HepG2 (cell line): ENCODE measurements around the gene CNTD1. TPM values are rescaled to one million over a fixed set of nuclear protein-coding genes. Genes with fewer than 3 reads are reported as not detected.
A peak's percentile ranks its signal among the peaks of the same experiment; 100 is the strongest.

ENCODE experiments used
- ATAC-seq: fragments of 200-7000 bp; cut with Tn5 transposase; 3 replicates; pipeline ENCODE4 v1.9.1; 2020; ENCODE audit warnings: mild to moderate bottlenecking, moderate library complexity
- BruUV-seq: library from RNA; stranded (reverse); fragments of 400-500 nt; replicated peaks from 2 replicates; lab custom pipeline; 2021; lab: Mats Ljungman, UMichigan
- CTCF ChIA-PET: fragments of 300-600 bp; formaldehyde crosslinking; extraction: SDS; loops from one replicate; lab custom pipeline; 2021; ENCODE audit warnings: low total read pairs, inconsistent platforms, low intra/inter-chr PET ratio; lab: Yijun Ruan, JAX
- POLR2A ChIA-PET: fragments of 350-600 bp; sonication (Branson Sonifier 250); formaldehyde crosslinking; loops from one replicate; lab custom pipeline; 2020; ENCODE audit warnings: antibody characterized with exemption, inconsistent platforms; lab: Yijun Ruan, JAX
- DNase-seq: peaks from one replicate; pipeline ENCODE4 v3.0.0-alpha.2; 2015; ENCODE audit warnings: low spot score
- FAIRE-seq: peaks from 3 replicates; lab custom pipeline; 2011; peaks lifted over from hg19 to GRCh38; lab: Jason Lieb, UNC
- H2AFZ ChIP-seq: one replicate; pipeline ENCODE4 v1.6.1; 2011; ENCODE audit warnings: low read length, inconsistent platforms
- H3K27ac ChIP-seq: fragments of 300-600 bp; 3 replicates; pipeline ENCODE4 v1.8.0; 2011; ENCODE audit warnings: mixed run types, mild to moderate bottlenecking, mixed read lengths, low read length, inconsistent platforms; ENCODE audit not compliant: insufficient read depth; ENCODE audit errors: extremely low read length
- H3K27me3 ChIP-seq, 2 experiments: fragments of 200-600 bp in 1 of 2; 2 replicates in 1 of 2; 3 replicates in 1 of 2; pipeline versions ENCODE4 v1.6.0 to v1.8.0; 2011; ENCODE audit warnings: low read length in 2 of 2, mild to moderate bottlenecking in 2 of 2, moderate library complexity in 2 of 2, inconsistent platforms in 1 of 2; ENCODE audit not compliant: insufficient read depth in 2 of 2, control insufficient read depth in 1 of 2
- H3K36me3 ChIP-seq, 2 experiments: fragments of 200-600 bp in 1 of 2; replicated peaks in 1 of 2; 2 replicates in 1 of 2; 3 replicates in 1 of 2; pipeline versions ENCODE4 v1.5.1 to v1.8.0; 2011; ENCODE audit warnings: low read length in 2 of 2, inconsistent platforms in 1 of 2; ENCODE audit not compliant: insufficient read depth in 2 of 2, control insufficient read depth in 1 of 2
- H3K4me1 ChIP-seq: 2 replicates; pipeline ENCODE4 v1.5.1; 2012; ENCODE audit warnings: low read length, inconsistent platforms; ENCODE audit not compliant: insufficient read depth
- H3K4me2 ChIP-seq: 2 replicates; pipeline ENCODE4 v1.6.0; 2011; ENCODE audit warnings: low read depth, low read length, inconsistent platforms
- H3K4me3 ChIP-seq, 3 experiments: fragments of 200-600 bp in 1 of 3; sonication (generic), shearing (Covaris generic) in 1 of 3; replicated peaks in 1 of 3; 2 replicates each; pipeline ENCODE4 v1.5.1; 2011 to 2016; ENCODE audit warnings: low read length in 3 of 3, inconsistent platforms in 2 of 3, low read depth in 2 of 3, mild to moderate bottlenecking in 2 of 3, control low read depth in 1 of 3, mixed read lengths in 1 of 3; ENCODE audit not compliant: insufficient read depth in 1 of 3
- H3K79me2 ChIP-seq: one replicate; pipeline ENCODE4 v1.6.1; 2011; ENCODE audit warnings: low read length, inconsistent platforms; ENCODE audit not compliant: insufficient read depth
- H3K9ac ChIP-seq: 2 replicates; pipeline ENCODE4 v1.6.0; 2011; ENCODE audit warnings: mild to moderate bottlenecking, low read depth, low read length, inconsistent platforms; ENCODE audit not compliant: insufficient read depth
- H3K9me3 ChIP-seq: 2 replicates; pipeline ENCODE4 v1.5.1; 2012; ENCODE audit warnings: mild to moderate bottlenecking, low read length
- H4K20me1 ChIP-seq: 2 replicates; pipeline ENCODE4 v1.6.0; 2011; ENCODE audit warnings: inconsistent platforms, mild to moderate bottlenecking, low read length, moderate library complexity; ENCODE audit not compliant: insufficient read depth
- TCF12 ChIP-seq, 2 experiments: fragments of 450-650 bp in 1 of 2; sonication (generic) in 1 of 2; formaldehyde crosslinking in 1 of 2; IDR thresholded peaks; 2 replicates each; pipeline versions ENCODE4 v1.6.1 to v1.8.0; 2017 to 2022; ENCODE audit warnings: antibody characterized with exemption in 1 of 2, mild to moderate bottlenecking in 1 of 2, missing genetic modification reagents in 1 of 2, moderate library complexity in 1 of 2
- ZC3H13 ChIP-seq: sonication (generic); formaldehyde crosslinking; IDR thresholded peaks from 2 replicates; pipeline ENCODE4 v1.8.1; 2023; ENCODE audit warnings: mild to moderate bottlenecking, missing genetic modification reagents, moderate library complexity
- ZNF777 ChIP-seq: sonication (generic); formaldehyde crosslinking; IDR thresholded peaks from 2 replicates; pipeline ENCODE4 v1.4.0; 2020; ENCODE audit warnings: missing genetic modification reagents
- ZSCAN29 ChIP-seq: sonication (generic); formaldehyde crosslinking; conservative IDR thresholded peaks from 2 replicates; pipeline ENCODE4 v1.4.0; 2020; ENCODE audit warnings: mild to moderate bottlenecking, missing genetic modification reagents
- WGBS: methylation state at CpG from one replicate; pipeline ENCODE4 v1.1.6; 2017; ENCODE audit warnings: low lambda C conversion rate; 5-methylcytosine and 5-hydroxymethylcytosine counted together
- in situ Hi-C: cut with HindIII; loops from 2 replicates; pipeline ENCODE4 v1.10.0; 2017; ENCODE audit warnings: low pct_unique_long_range_greater_than_20kb; ENCODE audit not compliant: extremely low pct_ligation_motif_present
- intact Hi-C: fragments of 100-400 bp; cut with micrococcal nuclease; formaldehyde crosslinking; loops from one replicate; pipeline ENCODE4 v1.10.0; 2022; ENCODE audit not compliant: unreplicated experiment
- polyA plus RNA-seq, 8 experiments: library from polyadenylated mRNA; depleted of rRNA in 3 of 8; stranded (reverse) in 7 of 8; unstranded in 1 of 8; fragments of >200 nt; fragmentation: Illumina TruSeq in 4 of 8; extraction: Trizol in 4 of 8; gene quantifications; 2 replicates each; pipeline versions ENCODE4 v1.2.1 to v1.2.3, GENCODE V29; 2011 to 2016; ENCODE audit warnings: low read depth in 4 of 8, missing spikeins in 1 of 8, mixed read lengths in 1 of 8; ENCODE audit not compliant: insufficient read depth in 1 of 8
- total RNA-seq, 5 experiments: library from RNA; depleted of rRNA; stranded (reverse); fragments of >200 nt; fragmentation: Illumina TruSeq; extraction: Trizol; gene quantifications; 2 replicates each; pipeline ENCODE4 v1.2.3, GENCODE V29; 2016; ENCODE audit warnings: low read depth in 1 of 5
- TF ChIP-seq, protein P1 (sequence below): sonication (generic); formaldehyde crosslinking; IDR thresholded peaks from 2 replicates; pipeline ENCODE4 v1.5.1; 2020; ENCODE audit warnings: mild to moderate bottlenecking, missing genetic modification reagents, borderline replicate concordance
- TF ChIP-seq, protein P2 (sequence below): IDR thresholded peaks from 2 replicates; pipeline ENCODE4 v1.4.0; 2020; ENCODE audit warnings: mild to moderate bottlenecking, missing genetic modification reagents
- TF ChIP-seq, protein P3 (sequence below): sonication (generic); formaldehyde crosslinking; IDR thresholded peaks from 2 replicates; pipeline ENCODE4 v1.5.0; 2020; ENCODE audit warnings: mild to moderate bottlenecking, missing genetic modification reagents, borderline replicate concordance

Gene CNTD1
- total and polyA plus RNA-seq, 2 of the 13 experiments (the other 11 are each of a cell fraction or from before 2014, with no cell fraction given): 0.11 to 0.15 TPM

DNA sequence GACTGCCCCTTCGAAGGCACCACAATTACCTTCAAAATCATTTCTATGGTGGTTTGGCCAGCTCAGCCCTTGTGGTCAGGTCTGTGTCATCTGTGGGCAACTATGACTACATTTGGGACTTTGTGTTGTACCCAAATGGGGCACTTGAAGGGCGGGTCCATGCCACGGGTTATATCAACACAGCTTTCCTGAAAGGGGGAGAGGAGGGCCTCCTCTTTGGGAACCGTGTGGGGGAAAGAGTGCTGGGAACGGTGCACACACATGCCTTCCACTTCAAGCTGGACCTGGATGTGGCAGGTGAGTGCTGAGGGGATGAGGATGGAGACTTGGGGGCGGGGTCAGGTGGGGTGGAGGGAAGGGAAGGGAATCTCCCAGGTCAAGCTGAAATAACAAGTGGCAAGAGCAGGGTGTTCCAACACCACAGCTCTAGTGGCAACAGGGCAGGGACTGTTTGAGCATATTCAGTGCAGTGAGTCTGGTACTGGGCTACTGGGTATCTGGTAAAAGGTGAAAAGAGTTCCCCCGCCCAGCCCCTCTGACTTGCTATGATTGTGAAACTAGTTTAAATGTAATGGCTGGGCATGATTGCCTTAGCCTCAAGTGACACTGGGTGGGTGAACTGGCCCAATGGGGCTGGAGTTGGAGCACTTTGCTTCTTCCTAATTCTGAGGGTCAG lies 47.4 kb downstream of the CNTD1 start:
- FAIRE-seq: no peak
- no peaks in the 10 kb centered on the region for H3K9me3 ChIP-seq
- no peak overlapping the region for H2AFZ ChIP-seq
- no peak for ATAC-seq
- H3K4me3 ChIP-seq: no peak overlapping the region
- no peaks in the 10 kb centered on the region for H3K27me3 ChIP-seq
- DNase-seq: no peak
- peaks cover 26% of the 10 kb centered on the region for H3K4me1 ChIP-seq
- intact Hi-C loops (no loop called here), in situ Hi-C loops (loop anchor here (10.0 kb wide), 1 partner anchor 139 kb away; the partner anchor contains the start of genes PTGES3L and RUNDC1)
- H4K20me1 ChIP-seq: no peaks in the 10 kb centered on the region
- no peak for TF ChIP-seq TCF12 (IDR thresholded peaks at IDR 0.05)
- 0 out of 2 replicates have a peak, but pooled peaks have one; percentile 21 for TF ChIP-seq TCF12 (CRISPR knock-in tag; IDR thresholded peaks at IDR 0.05)
- no peak for TF ChIP-seq ZSCAN29
- no peak for TF ChIP-seq ZNF777 (CRISPR knock-in tag)
- TF ChIP-seq, protein P1, sequence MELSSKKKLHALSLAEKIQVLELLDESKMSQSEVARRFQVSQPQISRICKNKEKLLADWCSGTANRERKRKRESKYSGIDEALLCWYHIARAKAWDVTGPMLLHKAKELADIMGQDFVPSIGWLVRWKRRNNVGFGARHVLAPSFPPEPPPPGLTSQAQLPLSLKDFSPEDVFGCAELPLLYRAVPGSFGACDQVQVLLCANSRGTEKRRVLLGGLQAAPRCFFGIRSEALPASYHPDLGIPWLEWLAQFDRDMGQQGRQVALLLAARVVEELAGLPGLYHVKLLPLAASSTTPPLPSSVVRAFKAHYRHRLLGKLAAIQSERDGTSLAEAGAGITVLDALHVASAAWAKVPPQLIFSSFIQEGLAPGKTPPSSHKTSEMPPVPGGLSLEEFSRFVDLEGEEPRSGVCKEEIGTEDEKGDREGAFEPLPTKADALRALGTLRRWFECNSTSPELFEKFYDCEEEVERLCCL (CRISPR knock-in tag): no peak
- TF ChIP-seq, protein P2, sequence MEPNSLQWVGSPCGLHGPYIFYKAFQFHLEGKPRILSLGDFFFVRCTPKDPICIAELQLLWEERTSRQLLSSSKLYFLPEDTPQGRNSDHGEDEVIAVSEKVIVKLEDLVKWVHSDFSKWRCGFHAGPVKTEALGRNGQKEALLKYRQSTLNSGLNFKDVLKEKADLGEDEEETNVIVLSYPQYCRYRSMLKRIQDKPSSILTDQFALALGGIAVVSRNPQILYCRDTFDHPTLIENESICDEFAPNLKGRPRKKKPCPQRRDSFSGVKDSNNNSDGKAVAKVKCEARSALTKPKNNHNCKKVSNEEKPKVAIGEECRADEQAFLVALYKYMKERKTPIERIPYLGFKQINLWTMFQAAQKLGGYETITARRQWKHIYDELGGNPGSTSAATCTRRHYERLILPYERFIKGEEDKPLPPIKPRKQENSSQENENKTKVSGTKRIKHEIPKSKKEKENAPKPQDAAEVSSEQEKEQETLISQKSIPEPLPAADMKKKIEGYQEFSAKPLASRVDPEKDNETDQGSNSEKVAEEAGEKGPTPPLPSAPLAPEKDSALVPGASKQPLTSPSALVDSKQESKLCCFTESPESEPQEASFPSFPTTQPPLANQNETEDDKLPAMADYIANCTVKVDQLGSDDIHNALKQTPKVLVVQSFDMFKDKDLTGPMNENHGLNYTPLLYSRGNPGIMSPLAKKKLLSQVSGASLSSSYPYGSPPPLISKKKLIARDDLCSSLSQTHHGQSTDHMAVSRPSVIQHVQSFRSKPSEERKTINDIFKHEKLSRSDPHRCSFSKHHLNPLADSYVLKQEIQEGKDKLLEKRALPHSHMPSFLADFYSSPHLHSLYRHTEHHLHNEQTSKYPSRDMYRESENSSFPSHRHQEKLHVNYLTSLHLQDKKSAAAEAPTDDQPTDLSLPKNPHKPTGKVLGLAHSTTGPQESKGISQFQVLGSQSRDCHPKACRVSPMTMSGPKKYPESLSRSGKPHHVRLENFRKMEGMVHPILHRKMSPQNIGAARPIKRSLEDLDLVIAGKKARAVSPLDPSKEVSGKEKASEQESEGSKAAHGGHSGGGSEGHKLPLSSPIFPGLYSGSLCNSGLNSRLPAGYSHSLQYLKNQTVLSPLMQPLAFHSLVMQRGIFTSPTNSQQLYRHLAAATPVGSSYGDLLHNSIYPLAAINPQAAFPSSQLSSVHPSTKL (CRISPR knock-in tag): no peak
- TF ChIP-seq, protein P3, sequence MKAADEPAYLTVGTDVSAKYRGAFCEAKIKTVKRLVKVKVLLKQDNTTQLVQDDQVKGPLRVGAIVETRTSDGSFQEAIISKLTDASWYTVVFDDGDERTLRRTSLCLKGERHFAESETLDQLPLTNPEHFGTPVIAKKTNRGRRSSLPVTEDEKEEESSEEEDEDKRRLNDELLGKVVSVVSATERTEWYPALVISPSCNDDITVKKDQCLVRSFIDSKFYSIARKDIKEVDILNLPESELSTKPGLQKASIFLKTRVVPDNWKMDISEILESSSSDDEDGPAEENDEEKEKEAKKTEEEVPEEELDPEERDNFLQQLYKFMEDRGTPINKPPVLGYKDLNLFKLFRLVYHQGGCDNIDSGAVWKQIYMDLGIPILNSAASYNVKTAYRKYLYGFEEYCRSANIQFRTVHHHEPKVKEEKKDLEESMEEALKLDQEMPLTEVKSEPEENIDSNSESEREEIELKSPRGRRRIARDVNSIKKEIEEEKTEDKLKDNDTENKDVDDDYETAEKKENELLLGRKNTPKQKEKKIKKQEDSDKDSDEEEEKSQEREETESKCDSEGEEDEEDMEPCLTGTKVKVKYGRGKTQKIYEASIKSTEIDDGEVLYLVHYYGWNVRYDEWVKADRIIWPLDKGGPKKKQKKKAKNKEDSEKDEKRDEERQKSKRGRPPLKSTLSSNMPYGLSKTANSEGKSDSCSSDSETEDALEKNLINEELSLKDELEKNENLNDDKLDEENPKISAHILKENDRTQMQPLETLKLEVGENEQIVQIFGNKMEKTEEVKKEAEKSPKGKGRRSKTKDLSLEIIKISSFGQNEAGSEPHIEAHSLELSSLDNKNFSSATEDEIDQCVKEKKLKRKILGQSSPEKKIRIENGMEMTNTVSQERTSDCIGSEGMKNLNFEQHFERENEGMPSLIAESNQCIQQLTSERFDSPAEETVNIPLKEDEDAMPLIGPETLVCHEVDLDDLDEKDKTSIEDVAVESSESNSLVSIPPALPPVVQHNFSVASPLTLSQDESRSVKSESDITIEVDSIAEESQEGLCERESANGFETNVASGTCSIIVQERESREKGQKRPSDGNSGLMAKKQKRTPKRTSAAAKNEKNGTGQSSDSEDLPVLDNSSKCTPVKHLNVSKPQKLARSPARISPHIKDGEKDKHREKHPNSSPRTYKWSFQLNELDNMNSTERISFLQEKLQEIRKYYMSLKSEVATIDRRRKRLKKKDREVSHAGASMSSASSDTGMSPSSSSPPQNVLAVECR (CRISPR knock-in tag): no peak
- 0 out of 2 replicates have a peak, but pooled peaks have one; percentile 16 for TF ChIP-seq ZC3H13 (CRISPR knock-in tag)
- POLR2A ChIA-PET: interaction anchor here (1.0 to 5.0 kb wide), 8 partner anchors 9 to 91 kb away, joined by 3 to 39 read pairs (median 8); partner anchors contain the start of gene BECN1
- H3K9ac ChIP-seq: no peak overlapping the region
- no peak overlapping the region for H3K4me2 ChIP-seq
- no peaks in the 10 kb centered on the region for H3K79me2 ChIP-seq
- WGBS: 93% methylated on average over 7 of the region's 7 CpGs
- no peak overlapping the region for H3K27ac ChIP-seq
- CTCF ChIA-PET: no interaction called here
- peaks cover 32 to 46% of the 10 kb centered on the region in 2 experiments for H3K36me3 ChIP-seq
- no TSS peak for BruUV-seq
